DMS153 (cell line): ENCODE measurements around the gene MSH4.
"Not testable (repeated sequence)": the region's sequence is repeated elsewhere in the genome, so short reads cannot be mapped to it uniquely, and the experiment has no call there.

Experiments
- DNase-seq: peaks from one replicate; lab custom pipeline; 2025; lab: John Stamatoyannopoulos, UW

The MSH4 gene

GRCh38 chr1:75796376-75797272 lies at the start of gene MSH4:
Gene MSH4 (plus strand): TSS chr1:75796882. CDS start chr1:75796986, 104 bp downstream.
- DNase-seq = no peak

GRCh38 chr1:75757210-75757609 lies 39.5 kb upstream of the MSH4 start:
- not testable (repeated sequence) for DNase-seq

GRCh38 chr1:75758543-75758942 lies 38.1 kb upstream of the MSH4 start:
- DNase-seq = not testable (repeated sequence)

GRCh38 chr1:75764057-75764655 lies 32.5 kb upstream of the MSH4 start:
- no peak for DNase-seq

GRCh38 chr1:75765697-75766355 lies 30.9 kb upstream of the MSH4 start:
- DNase-seq = no peak

- DNase-seq = no peak
Measured at GRCh38 chr1:75768016-75768415, 28.7 kb upstream of the MSH4 start.

- DNase-seq = no peak
Measured at GRCh38 chr1:75770761-75771160, 25.9 kb upstream of the MSH4 start.

- DNase-seq = no peak
Measured at GRCh38 chr1:75771978-75772377, 24.7 kb upstream of the MSH4 start.

GRCh38 chr1:75777812-75778211 lies 18.9 kb upstream of the MSH4 start:
- not testable (repeated sequence) for DNase-seq

- not testable (repeated sequence) for DNase-seq
Measured at GRCh38 chr1:75778694-75779093, 18.0 kb upstream of the MSH4 start.

GRCh38 chr1:75780183-75780582 lies 16.5 kb upstream of the MSH4 start:
- DNase-seq = not testable (repeated sequence)

- DNase-seq = not testable (repeated sequence)
Measured at GRCh38 chr1:75783920-75784319, 12.8 kb upstream of the MSH4 start.

GRCh38 chr1:75785320-75785982 lies 11.2 kb upstream of the MSH4 start:
- DNase-seq = no peak

GRCh38 chr1:75785983-75786853 lies 10.5 kb upstream of the MSH4 start, which contains the start of gene RABGGTB:
Gene RABGGTB (plus strand): TSS chr1:75786256. CDS start chr1:75786272, 16 bp downstream.
- DNase-seq = peak; percentile 87

GRCh38 chr1:75786901-75787493 lies 9.7 kb upstream of the MSH4 start:
- no peak for DNase-seq

GRCh38 chr1:75787524-75787923 lies 9.2 kb upstream of the MSH4 start:
- DNase-seq = no peak

GRCh38 chr1:75789988-75790387 lies 6.7 kb upstream of the MSH4 start:
- DNase-seq = no peak

- no peak for DNase-seq
Measured at GRCh38 chr1:75791022-75791421, 5.7 kb upstream of the MSH4 start.

- DNase-seq = no peak
Measured at GRCh38 chr1:75792091-75792490, 4.6 kb upstream of the MSH4 start.

GRCh38 chr1:75794382-75794781 lies 2.3 kb upstream of the MSH4 start:
- no peak for DNase-seq

- no peak for DNase-seq
Measured at GRCh38 chr1:75795703-75796193, 934 bp upstream of the MSH4 start.
